GM12878 (cell line): Measurements from ENCODE around the gene FAIM. TPM values are rescaled to one million over a fixed set of nuclear protein-coding genes. Genes with fewer than 3 reads are reported as not detected.

Source experiments
- BACH1 ChIP-seq: fragments of 450-650 bp; IDR thresholded peaks from 2 replicates; pipeline ENCODE4 v1.6.1; 2017; ENCODE audit warnings: mild to moderate bottlenecking, borderline replicate concordance
- ELK1 ChIP-seq: IDR thresholded peaks from 2 replicates; pipeline ENCODE4 v1.6.1; 2012; ENCODE audit warnings: low read depth, low read length, improper control_type of control experiment
- ETV6 ChIP-seq, 2 experiments: fragments of 450-650 bp in 1 of 2; IDR thresholded peaks in 1 of 2; conservative IDR thresholded peaks in 1 of 2; 2 replicates each; pipeline ENCODE4 v1.6.1; 2014; ENCODE audit warnings: antibody characterized with exemption in 1 of 2, borderline replicate concordance in 1 of 2, low read depth in 1 of 2, mild to moderate bottlenecking in 1 of 2, moderate library complexity in 1 of 2
- EZH2 ChIP-seq: IDR thresholded peaks from 2 replicates; pipeline ENCODE4 v1.6.1; 2012; ENCODE audit warnings: low read depth, mild to moderate bottlenecking, control low read depth, inconsistent platforms, low read length, borderline replicate concordance; ENCODE audit not compliant: control insufficient read depth
- GATAD2B ChIP-seq: fragments of 450-650 bp; conservative IDR thresholded peaks from 2 replicates; pipeline ENCODE4 v1.6.1; 2017; ENCODE audit warnings: low read depth, mild to moderate bottlenecking, moderate library complexity
- HCFC1 ChIP-seq: fragments of 150-350 bp; IDR thresholded peaks from 2 replicates; pipeline ENCODE4 v1.6.1; 2014; ENCODE audit warnings: low read length
- KAT2A ChIP-seq: conservative IDR thresholded peaks from 2 replicates; pipeline ENCODE4 v1.6.1; 2011; ENCODE audit warnings: low read depth, low read length; ENCODE audit not compliant: control insufficient read depth
- MEF2B ChIP-seq: fragments of 450-650 bp; IDR thresholded peaks from 2 replicates; pipeline ENCODE4 v1.6.1; 2018; ENCODE audit warnings: mild to moderate bottlenecking, moderate library complexity; ENCODE audit not compliant: partially characterized antibody, poor library complexity, severe bottlenecking
- MLLT1 ChIP-seq: fragments of 450-650 bp; IDR thresholded peaks from 2 replicates; pipeline ENCODE4 v1.6.1; 2016; ENCODE audit warnings: mild to moderate bottlenecking
- PKNOX1 ChIP-seq: fragments of 450-650 bp; IDR thresholded peaks from 2 replicates; pipeline ENCODE4 v1.6.1; 2016; ENCODE audit warnings: mild to moderate bottlenecking
- POLR2A ChIP-seq: IDR thresholded peaks from 2 replicates; pipeline ENCODE4 v1.6.1; 2011; ENCODE audit warnings: low read depth, mild to moderate bottlenecking, low read length
- STAT1 ChIP-seq: fragments of 450-650 bp; conservative IDR thresholded peaks from 2 replicates; pipeline ENCODE4 v1.6.1; 2014; ENCODE audit warnings: antibody characterized with exemption, mild to moderate bottlenecking
- SUZ12 ChIP-seq: fragments of 200-600 bp; sonication (generic); IDR thresholded peaks from one replicate; pipeline ENCODE4 v1.6.1; 2018; ENCODE audit warnings: antibody characterized with exemption, mild to moderate bottlenecking; ENCODE audit not compliant: unreplicated experiment
- ZNF384 ChIP-seq: IDR thresholded peaks from 2 replicates; pipeline ENCODE4 v1.6.1; 2012; ENCODE audit warnings: low read depth, mild to moderate bottlenecking, low read length, improper control_type of control experiment, borderline replicate concordance
- ZNF687 ChIP-seq: fragments of 450-650 bp; IDR thresholded peaks from 2 replicates; pipeline ENCODE4 v1.6.1; 2017; ENCODE audit warnings: mild to moderate bottlenecking, moderate library complexity
- ZSCAN29 ChIP-seq: fragments of 450-650 bp; IDR thresholded peaks from 2 replicates; pipeline ENCODE4 v1.6.1; 2017; ENCODE audit warnings: mild to moderate bottlenecking, moderate library complexity
- polyA plus RNA-seq, 11 experiments: library from polyadenylated mRNA; depleted of rRNA in 4 of 11; unstranded in 6 of 11; stranded (reverse) in 5 of 11; fragments of >200 nt; fragmentation: Nextera tagmentation in 4 of 11; fragmentation: Illumina TruSeq in 1 of 11; extraction: Ambion mirVana in 4 of 11; extraction: Trizol in 1 of 11; gene quantifications; 1 replicate in 1 of 11; 2 replicates in 10 of 11; pipeline versions ENCODE4 v1.2.1 to v1.2.3, GENCODE V29; 2011 to 2016; ENCODE audit warnings: inconsistent platforms in 2 of 11, missing spikeins in 2 of 11, low read depth in 1 of 11
- total RNA-seq, 4 experiments: library from RNA; depleted of rRNA in 3 of 4; stranded (reverse); fragments of >200 nt in 3 of 4; fragmentation: Illumina TruSeq in 1 of 4; extraction: Trizol in 1 of 4; gene quantifications; 2 replicates each; pipeline versions ENCODE4 v1.2.1 to v1.2.3, GENCODE V29; 2013 to 2021

The FAIM gene
- total and polyA plus RNA-seq, 10 of the 15 experiments (the other 5 are each of a cell fraction or from before 2014, with no cell fraction given) = 9.3 to 34.0 (median 23.5) TPM

GRCh38 chr3:138608322-138609135 is at the start of gene FAIM (continued):
- TF ChIP-seq GATAD2B = peak; percentile 78
- no peak for TF ChIP-seq ELK1
- TF ChIP-seq KAT2A = no peak
- TF ChIP-seq MLLT1 = no peak
- TF ChIP-seq HCFC1 = no peak
- no peak for TF ChIP-seq EZH2
- TF ChIP-seq ETV6 (conservative IDR thresholded peaks at IDR 0.05 in 1 of 2, IDR thresholded peaks at IDR 0.05 in 1 of 2; ENCODE audit: borderline replicate concordance in 1 of 2, low read depth in 1 of 2) = no peak
- TF ChIP-seq ZNF384 = no peak
- peak; percentile 84 for TF ChIP-seq ZNF687
- TF ChIP-seq MEF2B = peak; percentile 88
- TF ChIP-seq BACH1 = 0 out of 2 replicates have a peak, but pooled peaks have one; percentile 13
- no peak for TF ChIP-seq SUZ12
- TF ChIP-seq STAT1 = 0 out of 2 replicates have a peak, but pooled peaks have one; percentile 18
- TF ChIP-seq ZSCAN29 = peak; percentile 87
- no peak for TF ChIP-seq PKNOX1
- peak; percentile 81 for TF ChIP-seq POLR2A
